Testis (tissue), 3 donors: ENCODE data around the gene ITIH5. TPM values are rescaled to one million over a fixed set of nuclear protein-coding genes. Genes with fewer than 3 reads are reported as not detected.
"Not testable (repeated sequence)": the region's sequence is repeated elsewhere in the genome, so short reads cannot be mapped to it uniquely, and the experiment has no call there.

ENCODE experiments used
- DNase-seq: peaks from one replicate; pipeline ENCODE4 v3.0.0-alpha.2; 2019
- H3K27ac ChIP-seq, 2 donors: fragments of 200-600 bp; sonication (generic); one replicate each; pipeline ENCODE4 v1.5.1; 2019
- H3K27me3 ChIP-seq: fragments of 200-600 bp; sonication (generic); one replicate; pipeline ENCODE4 v1.5.1; 2019
- H3K36me3 ChIP-seq: fragments of 200-600 bp; sonication (generic); one replicate; pipeline ENCODE4 v1.5.1; 2017; ENCODE audit warnings: low read depth; ENCODE audit errors: missing control alignments
- H3K4me1 ChIP-seq: fragments of 200-600 bp; sonication (generic); one replicate; pipeline ENCODE4 v1.5.1; 2019
- H3K4me3 ChIP-seq, 2 donors: fragments of 200-600 bp; sonication (generic); one replicate each; pipeline ENCODE4 v1.5.1; 2017 to 2019
- H3K9me3 ChIP-seq: fragments of 200-600 bp; sonication (generic); one replicate; pipeline ENCODE4 v1.5.1; 2017
- POLR2A ChIP-seq: fragments of 450-650 bp; IDR thresholded peaks from one replicate; pipeline ENCODE4 v1.6.1; 2017; ENCODE audit warnings: antibody characterized with exemption, mild to moderate bottlenecking, moderate library complexity
- WGBS, 2 donors: methylation state at CpG; one replicate each; pipeline ENCODE4 v1.1.5; 2018; 5-methylcytosine and 5-hydroxymethylcytosine counted together
- intact Hi-C: fragments of 100-400 bp; cut with DNase I; formaldehyde crosslinking; loops from one replicate; pipeline ENCODE4 v1.15.1; 2023; ENCODE audit warnings: low total_unique reads
- polyA plus RNA-seq: library from polyadenylated mRNA; stranded (reverse); fragments of 350-450 nt; fragmentation: Illumina TruSeq; extraction: RNeasy Lipid Tissue Mini Kit (QIAGEN cat#74804); gene quantifications from one replicate; pipeline ENCODE4 v1.2.3, GENCODE V29; 2014; ENCODE audit warnings: low read depth, low replicate concordance; ENCODE audit not compliant: insufficient read depth
- total RNA-seq, 2 donors: library from RNA; depleted of rRNA; stranded (reverse); fragments of >200 nt; gene quantifications; one replicate each; pipeline ENCODE4 v1.2.3, GENCODE V29; 2016
- TF ChIP-seq, protein P1 (sequence below), 3 experiments: fragments of 450-650 bp in 2 of 3; fragments of 200-600 bp in 1 of 3; sonication (generic) in 1 of 3; IDR thresholded peaks; one replicate each; pipeline ENCODE4 v1.5.1; 2016 to 2019; ENCODE audit warnings: antibody characterized with exemption in 3 of 3, mild to moderate bottlenecking in 2 of 3, moderate library complexity in 1 of 3

ITIH5 gene
- total and polyA plus RNA-seq, 3 donors from 2014 or later, result 28.0 to 38.1 (median 28.0) TPM

DNA sequence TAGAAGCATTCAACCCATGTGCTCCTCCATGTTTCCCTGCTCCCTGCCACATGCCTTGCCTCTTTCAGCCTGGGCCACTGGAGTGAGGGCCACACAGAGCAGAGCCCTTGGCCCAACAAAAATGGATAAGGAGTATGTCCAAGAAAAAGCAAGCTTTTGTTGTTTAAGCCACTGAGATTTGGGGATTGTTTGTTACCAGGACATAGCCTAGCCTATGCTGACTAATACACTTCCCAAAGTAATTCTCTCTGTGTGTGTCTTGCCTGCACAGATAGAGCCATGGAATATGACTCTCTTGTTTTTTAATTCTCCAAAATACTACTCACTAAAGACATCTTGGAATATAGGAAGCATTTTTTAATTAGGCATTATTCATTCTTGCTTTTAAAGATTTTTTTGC, 22.8 kb upstream of the ITIH5 start:
- no peak overlapping the region for H3K4me3 ChIP-seq
- intact Hi-C loops, result loop anchor here (5.0 kb wide), 1 partner anchor 162 kb away; no protein-coding TSS in a partner anchor
- no peak for DNase-seq
- H3K27ac ChIP-seq, result no peak overlapping the region
- H3K4me1 ChIP-seq, result no peaks in the 10 kb centered on the region
- TF ChIP-seq POLR2A, result no peak
- TF ChIP-seq, protein P1, sequence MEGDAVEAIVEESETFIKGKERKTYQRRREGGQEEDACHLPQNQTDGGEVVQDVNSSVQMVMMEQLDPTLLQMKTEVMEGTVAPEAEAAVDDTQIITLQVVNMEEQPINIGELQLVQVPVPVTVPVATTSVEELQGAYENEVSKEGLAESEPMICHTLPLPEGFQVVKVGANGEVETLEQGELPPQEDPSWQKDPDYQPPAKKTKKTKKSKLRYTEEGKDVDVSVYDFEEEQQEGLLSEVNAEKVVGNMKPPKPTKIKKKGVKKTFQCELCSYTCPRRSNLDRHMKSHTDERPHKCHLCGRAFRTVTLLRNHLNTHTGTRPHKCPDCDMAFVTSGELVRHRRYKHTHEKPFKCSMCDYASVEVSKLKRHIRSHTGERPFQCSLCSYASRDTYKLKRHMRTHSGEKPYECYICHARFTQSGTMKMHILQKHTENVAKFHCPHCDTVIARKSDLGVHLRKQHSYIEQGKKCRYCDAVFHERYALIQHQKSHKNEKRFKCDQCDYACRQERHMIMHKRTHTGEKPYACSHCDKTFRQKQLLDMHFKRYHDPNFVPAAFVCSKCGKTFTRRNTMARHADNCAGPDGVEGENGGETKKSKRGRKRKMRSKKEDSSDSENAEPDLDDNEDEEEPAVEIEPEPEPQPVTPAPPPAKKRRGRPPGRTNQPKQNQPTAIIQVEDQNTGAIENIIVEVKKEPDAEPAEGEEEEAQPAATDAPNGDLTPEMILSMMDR (IDR thresholded peaks at IDR 0.05), result no peak
- no peaks in the 10 kb centered on the region for H3K36me3 ChIP-seq
- no peaks in the 10 kb centered on the region for H3K9me3 ChIP-seq
- no peaks in the 10 kb centered on the region for H3K27me3 ChIP-seq

DNA sequence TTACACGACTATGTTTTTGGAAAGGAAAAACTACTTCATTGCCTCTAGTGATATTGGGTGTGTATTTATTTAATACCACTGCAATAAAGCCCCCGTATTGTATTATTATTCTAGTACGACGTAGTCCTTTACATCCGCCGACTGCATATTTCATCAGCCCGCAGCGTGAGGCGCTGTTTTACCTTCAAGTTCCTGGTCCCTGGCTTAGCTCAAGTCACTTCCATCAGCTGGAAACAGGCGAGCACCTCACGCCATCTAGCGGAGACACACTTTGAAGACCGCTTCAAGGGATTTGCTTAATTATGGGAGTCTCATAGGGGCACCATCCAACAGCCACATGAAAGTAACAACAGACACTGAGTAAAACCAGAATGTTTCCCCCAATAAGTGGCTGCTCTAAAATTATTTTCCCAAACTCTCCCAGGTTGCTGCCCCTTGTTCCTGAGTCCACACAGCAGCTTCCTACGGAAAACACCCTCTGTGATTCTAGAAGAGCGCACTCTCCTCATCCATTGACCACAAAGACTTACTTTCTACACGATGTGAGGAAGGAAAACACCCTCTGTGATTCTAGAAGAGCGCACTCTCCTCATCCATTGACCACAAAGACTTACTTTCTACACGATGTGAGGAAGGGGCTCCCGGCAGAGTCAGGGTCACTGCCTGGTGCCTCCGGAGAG, 20.6 kb upstream of the ITIH5 start:
- no peaks in the 10 kb centered on the region for H3K4me1 ChIP-seq
- no peaks in the 10 kb centered on the region for H3K36me3 ChIP-seq
- H3K27me3 ChIP-seq, result no peaks in the 10 kb centered on the region
- 16 to 17% methylated on average over 20 of the region's 20 CpGs for WGBS, 2 donors
- no peak overlapping the region for H3K4me3 ChIP-seq
- peak; percentile 94 for DNase-seq
- TF ChIP-seq, protein P1 (IDR thresholded peaks at IDR 0.05), result peak; percentile 91 to 96 (median 92)
- no peak for TF ChIP-seq POLR2A
- intact Hi-C loops, result loop anchor here (5.0 kb wide), 1 partner anchor 160 kb away; no protein-coding TSS in a partner anchor
- H3K9me3 ChIP-seq, result no peaks in the 10 kb centered on the region
- H3K27ac ChIP-seq, result no peak overlapping the region

DNA sequence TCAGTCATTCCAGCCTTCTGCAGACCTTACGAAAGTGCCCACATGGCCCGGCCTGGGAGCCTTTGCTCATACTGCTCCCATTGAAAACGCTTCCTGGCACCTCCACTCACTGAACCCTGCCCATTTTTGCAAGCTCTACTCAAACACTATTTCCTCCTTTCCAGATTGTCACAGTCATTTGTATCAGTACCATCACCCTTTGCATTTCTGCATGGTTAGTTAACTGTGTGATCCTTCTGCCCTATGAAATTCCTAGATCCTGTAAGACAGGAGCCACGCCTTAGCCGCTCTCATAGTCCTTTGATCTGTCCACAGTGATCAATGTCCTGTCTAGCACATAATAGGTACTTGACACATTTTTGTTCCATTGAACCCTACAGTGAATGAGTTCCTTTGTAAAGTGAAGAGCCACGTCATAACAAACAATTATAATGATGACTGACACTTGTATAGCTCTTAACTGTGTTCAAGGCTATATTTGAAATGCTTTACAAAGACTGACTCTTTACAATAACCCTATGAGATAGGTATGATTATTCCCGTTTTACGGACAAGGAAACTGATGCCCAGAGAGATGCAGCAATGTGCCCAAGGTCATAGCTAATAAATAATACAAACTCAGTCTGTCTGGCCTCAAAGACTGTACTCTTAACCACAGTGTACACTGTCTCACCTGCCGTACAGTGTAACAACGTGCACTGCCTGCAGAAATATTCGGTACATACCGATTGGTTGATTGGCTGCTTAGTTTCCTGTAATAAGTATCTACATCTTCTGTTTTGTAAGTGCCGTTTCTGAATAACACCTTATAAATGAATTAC, 19.8 kb upstream of the ITIH5 start:
- no peak for TF ChIP-seq POLR2A
- TF ChIP-seq, protein P1 (IDR thresholded peaks at IDR 0.05), result no peak
- Histone ChIP-seq H3K4me3 (no peak overlapping the region), H3K36me3 (no peaks in the 10 kb centered on the region), H3K9me3 (no peaks in the 10 kb centered on the region), H3K4me1 (no peaks in the 10 kb centered on the region), H3K27me3 (no peaks in the 10 kb centered on the region), H3K27ac (no peak overlapping the region)
- intact Hi-C loops, result loop anchor here (5.0 kb wide), 1 partner anchor 159 kb away; no protein-coding TSS in a partner anchor
- WGBS, 2 donors, result 62 to 63% methylated on average over 13 of the region's 13 CpGs
- no peak for DNase-seq

DNA sequence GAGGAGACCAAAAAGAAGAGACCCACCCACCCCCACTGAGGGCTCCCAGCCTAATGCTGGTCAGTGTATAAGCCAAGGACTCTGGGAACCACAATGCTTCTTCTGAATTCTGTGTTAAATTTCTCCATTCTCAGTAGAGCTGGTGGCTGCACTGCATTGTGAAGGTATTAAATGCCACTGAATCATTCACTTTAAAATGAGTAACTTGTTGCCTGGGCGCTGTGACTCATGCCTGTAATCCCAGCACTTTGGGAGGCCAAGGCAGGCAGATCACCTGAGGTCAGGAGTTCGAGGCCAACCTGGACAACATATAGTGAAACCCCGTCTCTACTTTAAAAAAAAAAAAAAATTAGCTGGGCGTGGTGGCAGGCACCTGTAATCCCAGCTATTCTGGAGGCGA, 13.3 kb upstream of the ITIH5 start:
- intact Hi-C loops, DNase-seq: not testable (repeated sequence)
- WGBS, 2 donors, result 72 to 84% methylated on average over 5 of the region's 5 CpGs

DNA sequence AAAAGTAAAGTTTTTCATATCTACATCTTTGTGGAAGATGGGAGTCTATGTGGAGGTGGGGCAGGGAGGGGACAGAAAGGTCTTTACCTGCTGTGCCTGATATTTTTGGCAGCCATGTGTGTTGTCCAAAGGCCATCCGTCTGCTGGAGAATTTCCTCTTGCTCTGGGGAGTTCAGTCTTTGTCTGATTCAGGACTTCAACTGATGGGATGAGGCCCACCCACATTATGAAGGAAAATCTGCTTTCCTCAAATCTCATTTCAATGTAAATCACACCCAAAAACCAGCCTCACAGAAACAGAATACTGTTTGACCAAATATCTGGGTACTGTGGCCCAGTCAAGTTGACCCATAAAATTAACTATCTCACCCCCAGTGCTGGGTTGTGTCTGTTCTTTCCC, 12.5 kb upstream of the ITIH5 start:
- H3K27me3 ChIP-seq, result no peaks in the 10 kb centered on the region
- H3K4me1 ChIP-seq, result no peaks in the 10 kb centered on the region
- DNase-seq, result no peak
- intact Hi-C loops, result no loop called here
- no peaks in the 10 kb centered on the region for H3K36me3 ChIP-seq
- no peak overlapping the region for H3K4me3 ChIP-seq
- no peak overlapping the region for H3K27ac ChIP-seq
- TF ChIP-seq, protein P1 (IDR thresholded peaks at IDR 0.05), result no peak
- TF ChIP-seq POLR2A, result no peak
- H3K9me3 ChIP-seq, result no peaks in the 10 kb centered on the region
- WGBS, 2 donors, result 80 to 94% methylated on average over 1 of the region's 1 CpG

More for the DNA sequence above, 13.3 kb upstream of the ITIH5 start:
- not testable (repeated sequence) for H3K27ac ChIP-seq, H3K4me3 ChIP-seq, H3K9me3 ChIP-seq, H3K27me3 ChIP-seq, H3K4me1 ChIP-seq, H3K36me3 ChIP-seq
